HCT116 (cell line): ENCODE measurements around the gene BEX2. TPM values are rescaled to one million over a fixed set of nuclear protein-coding genes. Genes with fewer than 3 reads are reported as not detected.
A peak's percentile ranks its signal among the peaks of the same experiment; 100 is the strongest.

Experiments used
- ATAC-seq: fragments of 200-7000 bp; cut with Tn5 transposase; 2 replicates; pipeline ENCODE4 v1.9.1; 2020; ENCODE audit warnings: mild to moderate bottlenecking, moderate library complexity
- BruUV-seq: library from RNA; stranded (reverse); fragments of 400-500 nt; replicated peaks from 2 replicates; lab custom pipeline; 2021; lab: Mats Ljungman, UMichigan
- CTCF ChIA-PET: fragments of 300-600 bp; sonication (Branson Sonifier 250); formaldehyde crosslinking; loops from one replicate; lab custom pipeline; 2021; ENCODE audit warnings: antibody characterized with exemption; lab: Charles Lee
- POLR2A ChIA-PET: fragments of 300-600, 350-600 bp; sonication (Branson Sonifier 250); formaldehyde crosslinking; loops from one replicate; lab custom pipeline; 2021; ENCODE audit warnings: antibody characterized with exemption; lab: Charles Lee
- RAD21 ChIA-PET, 2 experiments: fragments of 300-600 bp; sonication (Branson Sonifier 250); formaldehyde crosslinking; loops; one replicate each; lab custom pipeline; 2023; ENCODE audit warnings: low total read pairs in 2 of 2; ENCODE audit not compliant: uncharacterized antibody in 2 of 2, unreplicated experiment in 2 of 2, low non-redundant PET in 1 of 2; lab: Charles Lee
- DNase-seq: peaks from one replicate; pipeline ENCODE4 v3.0.0-alpha.2; 2010; ENCODE audit warnings: low read depth, low spot score
- H2AFZ ChIP-seq: fragments of 200-600 bp; shearing (Covaris generic), sonication (generic); 2 replicates; pipeline ENCODE4 v1.6.1; 2017; ENCODE audit warnings: low read depth, mixed run types, mixed read lengths, antibody characterized with exemption, low read length; ENCODE audit not compliant: poor library complexity, severe bottlenecking
- H3K27ac ChIP-seq: 2 replicates; pipeline ENCODE4 v1.5.1; 2012; ENCODE audit warnings: low read depth, low read length
- H3K27me3 ChIP-seq: fragments of 200-600 bp; sonication (generic); 2 replicates; pipeline ENCODE4 v1.6.1; 2016; ENCODE audit warnings: mixed run types, low read length, mixed read lengths; ENCODE audit not compliant: insufficient read depth
- H3K36me3 ChIP-seq, 2 experiments: fragments of 200-500 bp in 1 of 2; fragments of 200-600 bp in 1 of 2; sonication (Bioruptor generic) in 1 of 2; sonication (generic) in 1 of 2; 2 replicates each; pipeline versions ENCODE4 v1.5.1 to v1.6.1; 2014 to 2016; ENCODE audit warnings: low read length in 2 of 2, inconsistent platforms in 1 of 2, mixed read lengths in 1 of 2, mixed run types in 1 of 2; ENCODE audit not compliant: insufficient read depth in 2 of 2, control insufficient read depth in 1 of 2
- H3K4me1 ChIP-seq, 2 experiments: fragments of 200-600 bp in 1 of 2; sonication (generic) in 1 of 2; 2 replicates each; pipeline versions ENCODE4 v1.5.1 to v1.6.1; 2012 to 2017; ENCODE audit warnings: low read length in 2 of 2, inconsistent platforms in 1 of 2, mild to moderate bottlenecking in 1 of 2, mixed read lengths in 1 of 2, mixed run types in 1 of 2, moderate library complexity in 1 of 2; ENCODE audit not compliant: insufficient read depth in 2 of 2, control insufficient read depth in 1 of 2
- H3K4me2 ChIP-seq: fragments of 200-600 bp; sonication (generic); 2 replicates; pipeline ENCODE4 v1.6.1; 2017; ENCODE audit warnings: mixed run types, low read length, mixed read lengths
- H3K4me3 ChIP-seq, 2 experiments: fragments of 200-600 bp in 1 of 2; sonication (generic) in 1 of 2; replicated peaks in 1 of 2; 2 replicates each; pipeline ENCODE4 v1.5.1; 2011 to 2016; ENCODE audit warnings: low read length in 2 of 2, control low read depth in 1 of 2, low read depth in 1 of 2, mild to moderate bottlenecking in 1 of 2, mixed read lengths in 1 of 2, mixed run types in 1 of 2
- H3K79me2 ChIP-seq: fragments of 200-600 bp; sonication (generic); 2 replicates; pipeline ENCODE4 v1.6.1; 2017; ENCODE audit warnings: mild to moderate bottlenecking, mixed run types, low read length, moderate library complexity, mixed read lengths; ENCODE audit not compliant: insufficient read depth
- H3K9ac ChIP-seq: fragments of 200-600 bp; sonication (generic); 2 replicates; pipeline ENCODE4 v1.6.1; 2016; ENCODE audit warnings: low read length, mixed read lengths
- H3K9me2 ChIP-seq: fragments of 200-600 bp; sonication (generic), shearing (Covaris generic); 2 replicates; pipeline ENCODE4 v1.6.1; 2017; ENCODE audit warnings: mixed run types, mild to moderate bottlenecking, moderate library complexity; ENCODE audit not compliant: insufficient read depth
- H3K9me3 ChIP-seq, 2 experiments: fragments of 200-500 bp in 1 of 2; fragments of 200-600 bp in 1 of 2; sonication (Bioruptor generic) in 1 of 2; sonication (generic) in 1 of 2; 2 replicates each; pipeline ENCODE4 v1.6.1; 2014 to 2017; ENCODE audit warnings: low read length in 2 of 2, mixed read lengths in 2 of 2, inconsistent platforms in 1 of 2, low read depth in 1 of 2, mild to moderate bottlenecking in 1 of 2, mixed run types in 1 of 2, moderate library complexity in 1 of 2; ENCODE audit not compliant: control insufficient read depth in 1 of 2, insufficient read depth in 1 of 2
- H4K20me1 ChIP-seq: fragments of 200-600 bp; sonication (generic), shearing (Covaris generic); 2 replicates; pipeline ENCODE4 v1.6.1; 2017; ENCODE audit warnings: mixed run types, mild to moderate bottlenecking, moderate library complexity; ENCODE audit not compliant: insufficient read depth
- EGR1 ChIP-seq: IDR thresholded peaks from 2 replicates; pipeline ENCODE4 v1.6.1; 2012; ENCODE audit warnings: low read depth
- RAD21 ChIP-seq: IDR thresholded peaks from 2 replicates; pipeline ENCODE4 v1.6.1; 2012; ENCODE audit warnings: low read depth, mild to moderate bottlenecking
- TCF7L2 ChIP-seq: IDR thresholded peaks from 2 replicates; pipeline ENCODE4 v1.7.0; 2011; ENCODE audit warnings: borderline replicate concordance, inconsistent platforms; ENCODE audit not compliant: insufficient read depth, insufficient read length; ENCODE audit errors: extremely low read depth
- intact Hi-C: fragments of 100-400 bp; cut with micrococcal nuclease; formaldehyde crosslinking; loops from 2 replicates; pipeline ENCODE4 v1.10.0; 2022
- total RNA-seq: library from RNA; stranded (reverse); gene quantifications from one replicate; pipeline ENCODE4 v1.2.1, GENCODE V29; 2021; ENCODE audit not compliant: unreplicated experiment
- TF ChIP-seq, protein P1 (sequence below), 3 experiments: fragments of 200-600 bp in 1 of 3; sonication (generic) in 1 of 3; IDR thresholded peaks in 2 of 3; conservative IDR thresholded peaks in 1 of 3; 2 replicates each; pipeline ENCODE4 v1.5.1; 2012 to 2017; ENCODE audit warnings: low read depth in 2 of 3, low read length in 2 of 3, antibody characterized with exemption in 1 of 3, borderline replicate concordance in 1 of 3, control low read depth in 1 of 3, mild to moderate bottlenecking in 1 of 3, mixed read lengths in 1 of 3, mixed run types in 1 of 3, moderate library complexity in 1 of 3; ENCODE audit not compliant: insufficient read depth in 1 of 3
- TF ChIP-seq, protein P2 (sequence below): IDR thresholded peaks from 2 replicates; pipeline ENCODE4 v1.6.1; 2012; ENCODE audit warnings: low read depth

Gene BEX2
- total RNA-seq, 1 experiment from 2014 or later: 35.7 TPM

DNA sequence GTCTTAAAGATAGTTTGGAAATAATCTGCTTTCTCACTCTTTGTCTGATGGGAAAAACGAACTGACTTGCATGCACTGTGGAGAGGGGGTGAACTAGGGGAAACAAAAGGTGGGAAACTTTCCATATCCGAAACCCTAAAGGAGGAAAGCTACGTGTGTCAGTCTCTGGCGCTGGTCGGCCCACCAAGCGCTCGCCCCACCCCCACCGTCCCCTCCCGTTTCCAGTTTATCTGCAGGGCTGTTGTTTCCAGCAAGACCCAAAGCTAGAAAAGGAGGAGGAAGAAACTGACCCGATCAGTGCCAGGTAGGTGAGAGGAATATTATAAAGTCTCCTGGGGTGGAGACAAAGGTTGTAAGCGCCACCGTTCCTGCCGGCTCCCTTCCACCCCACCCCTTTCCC, 46.1 kb upstream of the BEX2 start:
- Histone ChIP-seq H3K27ac (peak overlapping the region; percentile 64), H3K36me3 (no peaks in the 10 kb centered on the region; a peak in 1 of 4 replicates), H3K9me2 (no peaks in the 10 kb centered on the region), H3K4me1 (peaks cover 3 to 7% of the 10 kb centered on the region in 2 experiments; a peak in 3 of 4 replicates), H3K4me2 (peak overlapping the region; percentile 81), H2AFZ (no peak overlapping the region), H3K79me2 (0 out of 2 replicates have a peak, but pooled peaks cover 9% of the 10 kb centered on the region), H3K9ac (peak overlapping the region; percentile 84), H4K20me1 (no peaks in the 10 kb centered on the region)
- no peak for DNase-seq
- RAD21 ChIA-PET: no interaction called here
- CTCF ChIA-PET: no interaction called here
- TSS peak; percentile 87 for BruUV-seq
- ATAC-seq: peak; percentile 50
- intact Hi-C loops: no loop called here
- TF ChIP-seq, protein P1, sequence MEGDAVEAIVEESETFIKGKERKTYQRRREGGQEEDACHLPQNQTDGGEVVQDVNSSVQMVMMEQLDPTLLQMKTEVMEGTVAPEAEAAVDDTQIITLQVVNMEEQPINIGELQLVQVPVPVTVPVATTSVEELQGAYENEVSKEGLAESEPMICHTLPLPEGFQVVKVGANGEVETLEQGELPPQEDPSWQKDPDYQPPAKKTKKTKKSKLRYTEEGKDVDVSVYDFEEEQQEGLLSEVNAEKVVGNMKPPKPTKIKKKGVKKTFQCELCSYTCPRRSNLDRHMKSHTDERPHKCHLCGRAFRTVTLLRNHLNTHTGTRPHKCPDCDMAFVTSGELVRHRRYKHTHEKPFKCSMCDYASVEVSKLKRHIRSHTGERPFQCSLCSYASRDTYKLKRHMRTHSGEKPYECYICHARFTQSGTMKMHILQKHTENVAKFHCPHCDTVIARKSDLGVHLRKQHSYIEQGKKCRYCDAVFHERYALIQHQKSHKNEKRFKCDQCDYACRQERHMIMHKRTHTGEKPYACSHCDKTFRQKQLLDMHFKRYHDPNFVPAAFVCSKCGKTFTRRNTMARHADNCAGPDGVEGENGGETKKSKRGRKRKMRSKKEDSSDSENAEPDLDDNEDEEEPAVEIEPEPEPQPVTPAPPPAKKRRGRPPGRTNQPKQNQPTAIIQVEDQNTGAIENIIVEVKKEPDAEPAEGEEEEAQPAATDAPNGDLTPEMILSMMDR (IDR thresholded peaks at IDR 0.05 in 2 of 3, conservative IDR thresholded peaks at IDR 0.05 in 1 of 3; ENCODE audit: borderline replicate concordance in 1 of 3, insufficient read depth in 1 of 3, low read depth in 2 of 3, low read length in 2 of 3): no peak
- no peak for TF ChIP-seq EGR1
- TF ChIP-seq, protein P2, sequence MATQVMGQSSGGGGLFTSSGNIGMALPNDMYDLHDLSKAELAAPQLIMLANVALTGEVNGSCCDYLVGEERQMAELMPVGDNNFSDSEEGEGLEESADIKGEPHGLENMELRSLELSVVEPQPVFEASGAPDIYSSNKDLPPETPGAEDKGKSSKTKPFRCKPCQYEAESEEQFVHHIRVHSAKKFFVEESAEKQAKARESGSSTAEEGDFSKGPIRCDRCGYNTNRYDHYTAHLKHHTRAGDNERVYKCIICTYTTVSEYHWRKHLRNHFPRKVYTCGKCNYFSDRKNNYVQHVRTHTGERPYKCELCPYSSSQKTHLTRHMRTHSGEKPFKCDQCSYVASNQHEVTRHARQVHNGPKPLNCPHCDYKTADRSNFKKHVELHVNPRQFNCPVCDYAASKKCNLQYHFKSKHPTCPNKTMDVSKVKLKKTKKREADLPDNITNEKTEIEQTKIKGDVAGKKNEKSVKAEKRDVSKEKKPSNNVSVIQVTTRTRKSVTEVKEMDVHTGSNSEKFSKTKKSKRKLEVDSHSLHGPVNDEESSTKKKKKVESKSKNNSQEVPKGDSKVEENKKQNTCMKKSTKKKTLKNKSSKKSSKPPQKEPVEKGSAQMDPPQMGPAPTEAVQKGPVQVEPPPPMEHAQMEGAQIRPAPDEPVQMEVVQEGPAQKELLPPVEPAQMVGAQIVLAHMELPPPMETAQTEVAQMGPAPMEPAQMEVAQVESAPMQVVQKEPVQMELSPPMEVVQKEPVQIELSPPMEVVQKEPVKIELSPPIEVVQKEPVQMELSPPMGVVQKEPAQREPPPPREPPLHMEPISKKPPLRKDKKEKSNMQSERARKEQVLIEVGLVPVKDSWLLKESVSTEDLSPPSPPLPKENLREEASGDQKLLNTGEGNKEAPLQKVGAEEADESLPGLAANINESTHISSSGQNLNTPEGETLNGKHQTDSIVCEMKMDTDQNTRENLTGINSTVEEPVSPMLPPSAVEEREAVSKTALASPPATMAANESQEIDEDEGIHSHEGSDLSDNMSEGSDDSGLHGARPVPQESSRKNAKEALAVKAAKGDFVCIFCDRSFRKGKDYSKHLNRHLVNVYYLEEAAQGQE: no peak
- TF ChIP-seq TCF7L2: no peak
- TF ChIP-seq RAD21: no peak
- TF ChIP-seq, all 23 proteins: peak for 0
- H3K9me3 ChIP-seq: no peaks in the 10 kb centered on the region
- POLR2A ChIA-PET: no interaction called here
- H3K4me3 ChIP-seq: peak overlapping the region; percentile 65 to 77
- no peaks in the 10 kb centered on the region for H3K27me3 ChIP-seq
